PC-9 (cell line): ENCODE data around the gene NAP1L4.

Experiments
- EZH2 ChIP-seq: fragments of 200-600 bp; sonication (generic); IDR thresholded peaks from 2 replicates; pipeline ENCODE4 v1.8.0; 2017; ENCODE audit warnings: antibody characterized with exemption, low read depth
- TF ChIP-seq, protein P1 (sequence below): fragments of 200-600 bp; sonication (generic); conservative IDR thresholded peaks from 2 replicates; pipeline ENCODE4 v1.6.1; 2017; ENCODE audit warnings: mixed run types, antibody characterized with exemption, mild to moderate bottlenecking, moderate library complexity

- TF ChIP-seq, protein P1, sequence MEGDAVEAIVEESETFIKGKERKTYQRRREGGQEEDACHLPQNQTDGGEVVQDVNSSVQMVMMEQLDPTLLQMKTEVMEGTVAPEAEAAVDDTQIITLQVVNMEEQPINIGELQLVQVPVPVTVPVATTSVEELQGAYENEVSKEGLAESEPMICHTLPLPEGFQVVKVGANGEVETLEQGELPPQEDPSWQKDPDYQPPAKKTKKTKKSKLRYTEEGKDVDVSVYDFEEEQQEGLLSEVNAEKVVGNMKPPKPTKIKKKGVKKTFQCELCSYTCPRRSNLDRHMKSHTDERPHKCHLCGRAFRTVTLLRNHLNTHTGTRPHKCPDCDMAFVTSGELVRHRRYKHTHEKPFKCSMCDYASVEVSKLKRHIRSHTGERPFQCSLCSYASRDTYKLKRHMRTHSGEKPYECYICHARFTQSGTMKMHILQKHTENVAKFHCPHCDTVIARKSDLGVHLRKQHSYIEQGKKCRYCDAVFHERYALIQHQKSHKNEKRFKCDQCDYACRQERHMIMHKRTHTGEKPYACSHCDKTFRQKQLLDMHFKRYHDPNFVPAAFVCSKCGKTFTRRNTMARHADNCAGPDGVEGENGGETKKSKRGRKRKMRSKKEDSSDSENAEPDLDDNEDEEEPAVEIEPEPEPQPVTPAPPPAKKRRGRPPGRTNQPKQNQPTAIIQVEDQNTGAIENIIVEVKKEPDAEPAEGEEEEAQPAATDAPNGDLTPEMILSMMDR, result no peak
- TF ChIP-seq EZH2, result no peak
Measured at GRCh38 chr11:2989551-2989950, 2.6 kb downstream of the NAP1L4 start.
